ENCODE data around the gene STH. TPM values are rescaled to one million over a fixed set of nuclear protein-coding genes. Genes with fewer than 3 reads are reported as not detected.

STH gene
- total RNA-seq, 1 donor from 2014 or later: not detected

DNA sequence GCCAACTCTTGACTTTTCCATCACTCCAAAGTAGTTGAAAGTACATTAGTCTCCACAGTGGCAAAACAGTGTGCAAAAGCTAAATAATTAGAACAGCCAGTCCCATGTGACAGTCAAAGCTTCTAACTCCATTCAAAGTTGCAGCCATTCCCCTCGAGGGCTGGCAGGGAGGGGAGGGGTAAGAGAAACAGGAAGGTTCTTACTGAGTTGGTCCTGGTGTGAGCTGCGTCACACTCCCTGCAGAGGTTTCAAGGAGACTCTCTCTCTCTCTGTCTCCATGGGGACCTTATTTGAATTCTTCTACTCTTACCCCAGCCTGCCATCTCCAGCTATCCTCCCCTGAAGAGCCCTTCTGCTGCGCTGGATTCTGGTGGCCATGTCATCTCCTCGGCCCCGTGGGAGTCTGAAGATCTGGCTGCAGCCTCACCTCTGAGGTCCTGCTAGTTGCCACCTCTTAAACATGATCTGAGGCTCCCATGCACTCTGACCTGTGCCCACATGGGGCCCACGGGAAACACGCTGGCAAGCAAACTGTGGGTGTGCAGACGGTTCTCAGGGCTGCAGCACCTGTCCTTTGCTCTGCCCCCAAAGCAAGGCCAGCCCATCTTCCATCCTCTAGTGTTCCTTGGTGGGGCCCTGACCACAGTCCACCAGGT, 23.3 kb upstream of the STH start:
- peaks cover 19% of the 10 kb centered on the region for H3K27me3 Mint-ChIP-seq (ENCODE audit: low read depth, unreplicated experiment)
- Histone ChIP-seq H3K9ac (ENCODE audit: low read length) (no peak overlapping the region), H3K9me3 (ENCODE audit: insufficient read depth, low read depth, low read length) (no peaks in the 10 kb centered on the region), H3K27ac (ENCODE audit: low read depth, low read length) (no peak overlapping the region), H3K4me3 (ENCODE audit: insufficient read depth, low read depth, low read length) (no peak overlapping the region), H3K27me3 (ENCODE audit: insufficient read depth, low read length) (peaks cover 8% of the 10 kb centered on the region), H3K4me1 (ENCODE audit: insufficient read depth, low read length) (no peaks in the 10 kb centered on the region), H3K79me2 (ENCODE audit: insufficient read depth, low read length) (no peaks in the 10 kb centered on the region), H3K36me3 (ENCODE audit: insufficient read depth, low read length) (no peaks in the 10 kb centered on the region), H2AFZ (ENCODE audit: low read depth, low read length) (no peak overlapping the region), H4K20me1 (ENCODE audit: insufficient read depth, low read length) (no peaks in the 10 kb centered on the region), H3K4me2 (ENCODE audit: low read length) (no peak overlapping the region)
- FAIRE-seq (no peak), DNase-seq (ENCODE audit: low read depth) (no peak)
- H3K36me3 Mint-ChIP-seq (ENCODE audit: low read depth, unreplicated experiment): peaks cover 4% of the 10 kb centered on the region
- peaks cover 19% of the 10 kb centered on the region for H3K4me1 Mint-ChIP-seq (ENCODE audit: low read depth, unreplicated experiment)
- H3K9me3 Mint-ChIP-seq (ENCODE audit: unreplicated experiment): peaks cover 10% of the 10 kb centered on the region
- H3K27ac Mint-ChIP-seq (ENCODE audit: unreplicated experiment): no peak overlapping the region
- TF ChIP-seq, protein P1, sequence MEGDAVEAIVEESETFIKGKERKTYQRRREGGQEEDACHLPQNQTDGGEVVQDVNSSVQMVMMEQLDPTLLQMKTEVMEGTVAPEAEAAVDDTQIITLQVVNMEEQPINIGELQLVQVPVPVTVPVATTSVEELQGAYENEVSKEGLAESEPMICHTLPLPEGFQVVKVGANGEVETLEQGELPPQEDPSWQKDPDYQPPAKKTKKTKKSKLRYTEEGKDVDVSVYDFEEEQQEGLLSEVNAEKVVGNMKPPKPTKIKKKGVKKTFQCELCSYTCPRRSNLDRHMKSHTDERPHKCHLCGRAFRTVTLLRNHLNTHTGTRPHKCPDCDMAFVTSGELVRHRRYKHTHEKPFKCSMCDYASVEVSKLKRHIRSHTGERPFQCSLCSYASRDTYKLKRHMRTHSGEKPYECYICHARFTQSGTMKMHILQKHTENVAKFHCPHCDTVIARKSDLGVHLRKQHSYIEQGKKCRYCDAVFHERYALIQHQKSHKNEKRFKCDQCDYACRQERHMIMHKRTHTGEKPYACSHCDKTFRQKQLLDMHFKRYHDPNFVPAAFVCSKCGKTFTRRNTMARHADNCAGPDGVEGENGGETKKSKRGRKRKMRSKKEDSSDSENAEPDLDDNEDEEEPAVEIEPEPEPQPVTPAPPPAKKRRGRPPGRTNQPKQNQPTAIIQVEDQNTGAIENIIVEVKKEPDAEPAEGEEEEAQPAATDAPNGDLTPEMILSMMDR (IDR thresholded peaks at IDR 0.05; ENCODE audit: insufficient read depth, low read depth, low read length): no peak
- TF ChIP-seq EZH2 (IDR thresholded peaks at IDR 0.05; ENCODE audit: insufficient read depth, low read length): no peak
- H3K4me3 Mint-ChIP-seq (ENCODE audit: unreplicated experiment): no peak overlapping the region

DNA sequence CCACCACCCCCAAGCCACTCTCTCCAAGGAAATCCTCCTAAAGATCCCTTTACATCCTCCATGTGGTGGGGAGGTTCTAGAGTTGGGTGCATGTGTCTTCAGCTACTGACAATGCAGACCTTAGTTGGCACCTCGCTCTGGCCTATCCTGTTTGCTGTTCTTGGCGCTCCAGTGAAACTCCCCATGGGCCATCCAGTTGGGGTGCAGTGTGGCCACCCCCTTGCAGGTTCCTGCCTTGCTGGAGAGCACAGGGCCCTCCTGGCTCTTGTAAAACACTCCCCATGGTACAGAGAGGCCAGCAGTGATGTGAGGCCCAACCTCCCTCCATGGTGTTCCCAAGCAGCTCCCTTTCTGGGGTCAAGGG, 22.7 kb upstream of the STH start:
- Mint-ChIP-seq H3K27me3 (ENCODE audit: low read depth, unreplicated experiment) (peaks cover 23% of the 10 kb centered on the region), H3K4me1 (ENCODE audit: low read depth, unreplicated experiment) (peaks cover 19% of the 10 kb centered on the region), H3K27ac (ENCODE audit: unreplicated experiment) (no peak overlapping the region), H3K36me3 (ENCODE audit: low read depth, unreplicated experiment) (peaks cover 4% of the 10 kb centered on the region), H3K4me3 (ENCODE audit: unreplicated experiment) (no peak overlapping the region), H3K9me3 (ENCODE audit: unreplicated experiment) (peaks cover 10% of the 10 kb centered on the region)
- Histone ChIP-seq H3K4me3 (ENCODE audit: insufficient read depth, low read depth, low read length) (no peak overlapping the region), H3K27ac (ENCODE audit: low read depth, low read length) (no peak overlapping the region), H4K20me1 (ENCODE audit: insufficient read depth, low read length) (no peaks in the 10 kb centered on the region), H3K27me3 (ENCODE audit: insufficient read depth, low read length) (peaks cover 8% of the 10 kb centered on the region), H3K9ac (ENCODE audit: low read length) (no peak overlapping the region), H3K79me2 (ENCODE audit: insufficient read depth, low read length) (no peaks in the 10 kb centered on the region), H3K9me3 (ENCODE audit: insufficient read depth, low read depth, low read length) (no peaks in the 10 kb centered on the region), H3K4me1 (ENCODE audit: insufficient read depth, low read length) (no peaks in the 10 kb centered on the region), H3K4me2 (ENCODE audit: low read length) (no peak overlapping the region), H2AFZ (ENCODE audit: low read depth, low read length) (no peak overlapping the region), H3K36me3 (ENCODE audit: insufficient read depth, low read length) (no peaks in the 10 kb centered on the region)
- DNase-seq (ENCODE audit: low read depth): no peak
- no peak for TF ChIP-seq EZH2 (IDR thresholded peaks at IDR 0.05; ENCODE audit: insufficient read depth, low read length)
- TF ChIP-seq, protein P1 (IDR thresholded peaks at IDR 0.05; ENCODE audit: insufficient read depth, low read depth, low read length): no peak
- no peak for FAIRE-seq

DNA sequence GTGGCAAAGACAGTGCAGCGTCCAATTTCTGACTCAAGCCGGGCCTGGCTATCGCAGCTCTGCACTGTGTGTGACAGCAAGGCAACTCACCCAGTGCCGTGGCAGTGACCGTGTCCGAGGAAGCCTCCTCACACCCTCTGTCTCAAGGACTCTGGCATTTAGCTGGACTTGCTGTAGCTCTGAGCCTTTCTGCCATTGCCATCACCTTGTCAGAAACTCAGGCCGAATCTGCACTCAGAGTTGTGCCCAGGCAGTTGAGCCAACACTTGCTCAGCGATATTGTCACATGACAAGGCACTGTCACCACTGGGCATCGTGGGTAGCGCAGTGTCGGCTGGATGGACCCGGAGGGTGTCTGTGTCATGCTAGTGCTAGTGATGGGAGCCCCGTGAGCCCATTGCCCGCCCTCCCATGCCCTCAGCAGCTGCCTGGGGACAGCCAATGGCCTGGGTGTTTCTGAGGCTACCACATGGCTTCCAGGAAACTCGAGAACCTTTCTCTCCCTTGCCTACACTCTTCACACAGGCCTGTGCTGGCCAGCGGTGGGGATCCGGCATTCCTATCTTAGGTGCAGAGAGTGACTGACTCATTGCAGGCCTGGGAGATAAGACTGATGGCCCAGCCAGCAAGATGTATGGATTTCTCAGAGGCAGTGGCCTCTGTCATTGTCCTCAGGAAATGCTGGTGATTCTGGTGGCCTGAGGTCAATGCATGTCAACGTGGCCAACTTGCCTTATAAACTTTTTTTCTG, 22.1 kb upstream of the STH start:
- Mint-ChIP-seq H3K27me3 (ENCODE audit: low read depth, unreplicated experiment) (peaks cover 26% of the 10 kb centered on the region), H3K36me3 (ENCODE audit: low read depth, unreplicated experiment) (peaks cover 4% of the 10 kb centered on the region), H3K9me3 (ENCODE audit: unreplicated experiment) (peaks cover 10% of the 10 kb centered on the region), H3K4me3 (ENCODE audit: unreplicated experiment) (no peak overlapping the region), H3K4me1 (ENCODE audit: low read depth, unreplicated experiment) (peaks cover 19% of the 10 kb centered on the region), H3K27ac (ENCODE audit: unreplicated experiment) (no peak overlapping the region)
- peaks cover 8% of the 10 kb centered on the region for H3K27me3 ChIP-seq (ENCODE audit: insufficient read depth, low read length)
- H2AFZ ChIP-seq (ENCODE audit: low read depth, low read length): no peak overlapping the region
- no peak overlapping the region for H3K4me2 ChIP-seq (ENCODE audit: low read length)
- H3K4me1 ChIP-seq (ENCODE audit: insufficient read depth, low read length): no peaks in the 10 kb centered on the region
- H3K27ac ChIP-seq (ENCODE audit: low read depth, low read length): no peak overlapping the region
- no peaks in the 10 kb centered on the region for H3K9me3 ChIP-seq (ENCODE audit: insufficient read depth, low read depth, low read length)
- no peak overlapping the region for H3K9ac ChIP-seq (ENCODE audit: low read length)
- H3K4me3 ChIP-seq (ENCODE audit: insufficient read depth, low read depth, low read length): no peak overlapping the region
- no peak for TF ChIP-seq EZH2 (IDR thresholded peaks at IDR 0.05; ENCODE audit: insufficient read depth, low read length)
- TF ChIP-seq, protein P1 (IDR thresholded peaks at IDR 0.05; ENCODE audit: insufficient read depth, low read depth, low read length): no peak
- peak; percentile 34 for DNase-seq (ENCODE audit: low read depth)
- no peaks in the 10 kb centered on the region for H4K20me1 ChIP-seq (ENCODE audit: insufficient read depth, low read length)
- H3K36me3 ChIP-seq (ENCODE audit: insufficient read depth, low read length): no peaks in the 10 kb centered on the region
- no peak for FAIRE-seq
- H3K79me2 ChIP-seq (ENCODE audit: insufficient read depth, low read length): no peaks in the 10 kb centered on the region
